OCI-LY3 (cell line): Measurements from ENCODE around the gene PROK1.

Experiments
- H2AFZ ChIP-seq: fragments of 200-600, 300-600 bp; shearing (Covaris generic); 2 replicates; pipeline ENCODE4 v1.6.0; 2014; ENCODE audit warnings: antibody characterized with exemption, low read depth, low read length
- H3K27ac ChIP-seq: fragments of 200-600, 300-600 bp; sonication (generic); 2 replicates; pipeline ENCODE4 v1.5.1; 2014; ENCODE audit warnings: mild to moderate bottlenecking, low read length, moderate library complexity, mixed read lengths
- H3K27me3 ChIP-seq: fragments of 200-600, 300-600 bp; sonication (generic); 2 replicates; pipeline ENCODE4 v1.6.1; 2014; ENCODE audit warnings: low read depth, low read length, mixed read lengths
- H3K36me3 ChIP-seq: fragments of 200-600, 300-600 bp; sonication (generic); replicated peaks from 2 replicates; pipeline ENCODE3; 2014; ENCODE audit warnings: low read depth, low read length, mixed read lengths
- H3K4me1 ChIP-seq: fragments of 300-600, 200-600 bp; sonication (generic); 2 replicates; pipeline ENCODE4 v1.6.1; 2014; ENCODE audit warnings: low read length, mixed read lengths
- H3K4me2 ChIP-seq: fragments of 200-600, 300-600 bp; sonication (generic); 2 replicates; pipeline ENCODE4 v1.6.1; 2014; ENCODE audit warnings: low read length, mixed read lengths
- H3K4me3 ChIP-seq: fragments of 300-600, 200-600 bp; sonication (generic); 2 replicates; pipeline ENCODE4 v1.5.1; 2014; ENCODE audit warnings: antibody characterized with exemption, mild to moderate bottlenecking, low read length, moderate library complexity
- H3K79me2 ChIP-seq: fragments of 300-600, 200-600 bp; shearing (Covaris generic); 2 replicates; pipeline ENCODE4 v1.6.1; 2014; ENCODE audit warnings: mild to moderate bottlenecking, low read length, mixed read lengths
- H3K9ac ChIP-seq: fragments of 300-600, 200-600 bp; shearing (Covaris generic); 2 replicates; pipeline ENCODE4 v1.6.0; 2014; ENCODE audit warnings: mild to moderate bottlenecking, low read length, moderate library complexity
- H3K9me3 ChIP-seq: fragments of 200-600, 300-600 bp; shearing (Covaris generic); 2 replicates; pipeline ENCODE4 v1.6.1; 2014; ENCODE audit warnings: low read length, mixed read lengths; ENCODE audit not compliant: insufficient read depth
- H4K20me1 ChIP-seq: fragments of 200-600, 300-600 bp; sonication (generic); 2 replicates; pipeline ENCODE4 v1.6.1; 2016; ENCODE audit warnings: low read length, mixed read lengths; ENCODE audit not compliant: insufficient read depth
- EZH2phosphoT487 ChIP-seq: fragments of 200-600 bp; shearing (Covaris generic); IDR thresholded peaks from 2 replicates; pipeline ENCODE4 v1.6.1; 2018; ENCODE audit warnings: antibody characterized with exemption, mixed run types, low read depth
- TF ChIP-seq, protein P1 (sequence below): fragments of 200-600, 300-600 bp; sonication (generic); IDR thresholded peaks from 2 replicates; pipeline ENCODE4 v1.5.1; 2014; ENCODE audit warnings: antibody characterized with exemption, low read length, low read depth

Gene PROK1

DNA sequence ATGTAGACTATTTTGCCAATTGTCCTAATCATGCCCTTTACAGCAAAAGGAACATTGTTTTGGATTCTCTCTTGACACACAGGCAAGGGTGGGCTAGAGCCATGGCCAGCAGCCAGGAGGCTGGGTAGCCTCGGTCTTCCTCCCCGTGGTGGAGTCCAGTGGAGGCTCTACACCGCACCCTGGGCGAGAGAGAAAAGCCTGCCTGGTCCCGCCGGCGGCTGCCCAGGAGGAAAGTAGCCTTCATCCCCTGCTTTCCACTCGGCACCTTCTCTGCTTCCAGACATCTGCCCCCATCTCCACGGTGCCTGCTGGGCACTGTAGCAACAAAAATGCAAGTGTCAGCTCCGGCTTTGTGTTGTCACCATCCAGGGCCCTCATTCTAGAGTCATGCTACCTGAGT lies 21.6 kb downstream of the PROK1 start:
- Histone ChIP-seq H3K9me3 (no peaks in the 10 kb centered on the region), H3K4me1 (no peaks in the 10 kb centered on the region), H3K27ac (no peak overlapping the region), H4K20me1 (no peaks in the 10 kb centered on the region), H3K27me3 (no peaks in the 10 kb centered on the region; the same call in 1 of the 2 replicates), H2AFZ (no peak overlapping the region), H3K4me3 (no peak overlapping the region), H3K36me3 (no peaks in the 10 kb centered on the region), H3K79me2 (no peaks in the 10 kb centered on the region), H3K4me2 (no peak overlapping the region), H3K9ac (no peak overlapping the region)
- TF ChIP-seq EZH2phosphoT487, result no peak
- TF ChIP-seq, protein P1, sequence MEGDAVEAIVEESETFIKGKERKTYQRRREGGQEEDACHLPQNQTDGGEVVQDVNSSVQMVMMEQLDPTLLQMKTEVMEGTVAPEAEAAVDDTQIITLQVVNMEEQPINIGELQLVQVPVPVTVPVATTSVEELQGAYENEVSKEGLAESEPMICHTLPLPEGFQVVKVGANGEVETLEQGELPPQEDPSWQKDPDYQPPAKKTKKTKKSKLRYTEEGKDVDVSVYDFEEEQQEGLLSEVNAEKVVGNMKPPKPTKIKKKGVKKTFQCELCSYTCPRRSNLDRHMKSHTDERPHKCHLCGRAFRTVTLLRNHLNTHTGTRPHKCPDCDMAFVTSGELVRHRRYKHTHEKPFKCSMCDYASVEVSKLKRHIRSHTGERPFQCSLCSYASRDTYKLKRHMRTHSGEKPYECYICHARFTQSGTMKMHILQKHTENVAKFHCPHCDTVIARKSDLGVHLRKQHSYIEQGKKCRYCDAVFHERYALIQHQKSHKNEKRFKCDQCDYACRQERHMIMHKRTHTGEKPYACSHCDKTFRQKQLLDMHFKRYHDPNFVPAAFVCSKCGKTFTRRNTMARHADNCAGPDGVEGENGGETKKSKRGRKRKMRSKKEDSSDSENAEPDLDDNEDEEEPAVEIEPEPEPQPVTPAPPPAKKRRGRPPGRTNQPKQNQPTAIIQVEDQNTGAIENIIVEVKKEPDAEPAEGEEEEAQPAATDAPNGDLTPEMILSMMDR, result no peak

DNA sequence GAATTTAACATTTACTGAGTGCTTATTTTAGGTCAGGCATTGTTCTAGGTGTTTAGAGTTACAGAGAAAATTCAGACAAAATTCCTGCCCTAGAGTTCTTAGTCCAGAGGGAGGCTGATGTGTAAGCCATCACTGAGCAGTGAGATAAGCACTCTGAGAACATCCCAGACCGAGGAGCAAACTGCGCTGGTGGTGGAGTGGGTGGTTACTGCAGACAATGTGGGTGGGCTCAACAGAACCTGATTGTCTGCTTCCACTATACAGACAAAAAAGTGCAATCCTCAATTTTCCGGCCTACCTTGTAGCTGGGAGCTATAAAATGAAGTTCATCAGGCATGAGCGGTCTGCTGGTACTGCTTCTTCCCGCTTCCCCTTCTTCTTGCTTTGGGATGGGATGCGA lies 23.5 kb downstream of the PROK1 start:
- Histone ChIP-seq H3K4me2 (no peak overlapping the region), H3K4me3 (no peak overlapping the region), H3K27me3 (no peaks in the 10 kb centered on the region; the same call in 1 of the 2 replicates), H4K20me1 (no peaks in the 10 kb centered on the region), H3K4me1 (no peaks in the 10 kb centered on the region), H3K9ac (no peak overlapping the region), H3K36me3 (no peaks in the 10 kb centered on the region), H3K79me2 (no peaks in the 10 kb centered on the region), H3K9me3 (no peaks in the 10 kb centered on the region), H2AFZ (no peak overlapping the region), H3K27ac (no peak overlapping the region)
- TF ChIP-seq EZH2phosphoT487, result no peak
- TF ChIP-seq, protein P1, result no peak

DNA sequence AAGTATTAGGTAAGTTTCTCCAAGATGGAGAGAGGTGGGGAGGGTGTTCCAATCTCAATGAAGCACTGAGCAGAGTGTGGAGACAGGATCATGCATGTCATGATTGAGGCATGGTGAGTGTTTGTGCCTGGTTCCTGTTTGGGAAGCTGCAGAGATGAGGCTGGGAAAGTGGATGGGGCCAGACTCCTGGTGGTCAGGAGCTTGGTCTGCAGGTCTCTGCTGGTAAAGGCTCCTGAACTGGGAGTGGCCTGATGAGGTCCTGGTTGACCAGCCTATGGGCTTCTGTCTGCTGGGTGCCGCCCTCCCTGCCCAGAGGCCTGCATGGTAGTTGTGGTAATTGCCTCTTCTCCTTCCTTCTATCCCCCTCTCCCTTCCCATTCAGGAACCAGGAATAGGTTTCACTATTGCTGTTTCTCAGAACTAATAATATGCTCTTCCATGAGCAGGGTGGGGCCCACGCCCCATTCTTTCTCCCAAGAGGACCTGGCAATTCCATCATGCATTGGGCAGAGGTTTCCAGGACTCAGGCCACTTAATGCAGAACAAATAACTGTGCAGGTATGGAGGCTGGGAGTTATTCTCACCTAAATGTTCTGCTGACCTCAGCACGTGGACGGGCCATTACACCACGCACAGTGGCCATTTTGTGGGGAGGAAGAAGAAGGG lies 24.5 kb downstream of the PROK1 start:
- H3K27me3 ChIP-seq, result no peaks in the 10 kb centered on the region; the same call in 1 of the 2 replicates
- H4K20me1 ChIP-seq, result no peaks in the 10 kb centered on the region
- no peak overlapping the region for H3K4me2 ChIP-seq
- TF ChIP-seq, protein P1, result no peak
- no peak for TF ChIP-seq EZH2phosphoT487
- no peaks in the 10 kb centered on the region for H3K79me2 ChIP-seq
- H2AFZ ChIP-seq, result no peak overlapping the region
- H3K4me1 ChIP-seq, result no peaks in the 10 kb centered on the region
- no peaks in the 10 kb centered on the region for H3K9me3 ChIP-seq
- no peak overlapping the region for H3K4me3 ChIP-seq
- H3K27ac ChIP-seq, result no peak overlapping the region
- H3K9ac ChIP-seq, result no peak overlapping the region
- no peaks in the 10 kb centered on the region for H3K36me3 ChIP-seq

DNA sequence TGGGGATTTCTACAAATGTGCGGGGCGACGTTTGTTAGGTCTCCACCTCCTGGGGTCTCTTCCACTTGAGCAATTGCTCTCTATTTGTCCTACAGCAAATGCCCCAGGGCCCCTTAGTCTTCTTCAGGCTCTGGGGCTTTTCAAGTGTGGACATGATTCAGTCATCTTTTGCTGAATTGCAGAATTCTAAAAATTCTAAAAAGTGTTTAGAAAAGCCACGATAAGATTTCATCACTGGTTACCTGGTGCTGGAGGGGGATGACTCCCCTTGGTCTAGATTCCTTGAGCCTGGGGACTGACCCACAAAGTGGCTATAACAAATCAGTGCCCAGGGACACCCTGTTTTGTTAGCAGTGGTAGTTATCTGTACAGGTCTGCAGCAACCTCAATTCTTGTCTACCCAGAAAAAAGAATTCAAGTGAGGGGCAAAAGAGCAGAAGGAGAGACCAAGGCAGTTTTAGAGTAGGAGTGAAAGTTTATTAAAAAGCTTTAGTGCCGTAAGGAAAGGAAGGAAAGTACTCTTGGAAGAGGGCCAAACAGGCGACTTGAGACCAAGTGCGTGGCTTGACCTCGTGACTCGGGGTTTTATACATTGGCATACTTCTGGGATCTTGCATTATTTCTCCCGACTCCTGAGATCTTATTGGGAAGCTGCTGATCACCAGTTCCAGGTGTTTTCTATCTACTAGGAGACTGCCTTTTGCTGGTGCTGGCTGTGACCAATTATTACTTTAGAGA lies 25.2 kb downstream of the PROK1 start:
- Histone ChIP-seq H3K9ac (no peak overlapping the region), H3K79me2 (no peaks in the 10 kb centered on the region), H3K36me3 (no peaks in the 10 kb centered on the region), H3K4me2 (no peak overlapping the region), H3K27me3 (no peaks in the 10 kb centered on the region; the same call in 1 of the 2 replicates), H3K4me3 (no peak overlapping the region), H2AFZ (no peak overlapping the region), H4K20me1 (no peaks in the 10 kb centered on the region), H3K4me1 (no peaks in the 10 kb centered on the region), H3K27ac (no peak overlapping the region), H3K9me3 (no peaks in the 10 kb centered on the region)
- no peak for TF ChIP-seq EZH2phosphoT487
- TF ChIP-seq, protein P1, result no peak
